ENCODE measurements around the gene CBX3. TPM values are rescaled to one million over a fixed set of nuclear protein-coding genes. Genes with fewer than 3 reads are reported as not detected.

The CBX3 gene
- total RNA-seq, 1 donor from 2014 or later = 146 TPM

- DNase-seq (ENCODE audit: low spot score) = peak; percentile 34
- peak overlapping the region; percentile 100 for H3K4me3 Mint-ChIP-seq (ENCODE audit: unreplicated experiment)
- no peaks in the 10 kb centered on the region for H3K9me3 Mint-ChIP-seq (ENCODE audit: unreplicated experiment)
- peaks cover 54% of the 10 kb centered on the region for H3K4me1 Mint-ChIP-seq (ENCODE audit: unreplicated experiment)
- H3K36me3 Mint-ChIP-seq (ENCODE audit: low read depth, unreplicated experiment) = peaks cover 58% of the 10 kb centered on the region
- H3K27me3 Mint-ChIP-seq (ENCODE audit: unreplicated experiment) = peaks cover 26% of the 10 kb centered on the region
- peak overlapping the region; percentile 100 for H3K27ac Mint-ChIP-seq (ENCODE audit: unreplicated experiment)
- TF ChIP-seq CTCF (IDR thresholded peaks at IDR 0.05; ENCODE audit: unreplicated experiment) = no peak
Measured at GRCh38 chr7:26199301-26200037, 2.1 kb upstream of the CBX3 start.

GRCh38 chr7:26200038-26200443 is 1.5 kb upstream of the CBX3 start:
- peak; percentile 65 for DNase-seq (ENCODE audit: low spot score)
- peaks cover 57% of the 10 kb centered on the region for H3K36me3 Mint-ChIP-seq (ENCODE audit: low read depth, unreplicated experiment)

GRCh38 chr7:26200444-26201246 is 900 bp upstream of the CBX3 start, which contains the start of gene HNRNPA2B1:
Gene HNRNPA2B1, minus strand, starts transcription at chr7:26200746. Its CDS starts 169 bp downstream, at chr7:26200577.
- Mint-ChIP-seq H3K4me1 (ENCODE audit: unreplicated experiment) (peaks cover 56% of the 10 kb centered on the region), H3K27me3 (ENCODE audit: unreplicated experiment) (peaks cover 27% of the 10 kb centered on the region), H3K4me3 (ENCODE audit: unreplicated experiment) (peak within 1 kb of the TSS; percentile 100), H3K36me3 (ENCODE audit: low read depth, unreplicated experiment) (peaks cover 51% of the 10 kb centered on the region), H3K9me3 (ENCODE audit: unreplicated experiment) (no peaks in the 10 kb centered on the region), H3K27ac (ENCODE audit: unreplicated experiment) (peak within 1 kb of the TSS; percentile 100)
- peak; percentile 95 for DNase-seq (ENCODE audit: low spot score)
- no peak for TF ChIP-seq CTCF (IDR thresholded peaks at IDR 0.05; ENCODE audit: unreplicated experiment)

More at GRCh38 chr7:26200038-26200443, 1.5 kb upstream of the CBX3 start:
- Mint-ChIP-seq H3K9me3 (ENCODE audit: unreplicated experiment) (no peaks in the 10 kb centered on the region), H3K27me3 (ENCODE audit: unreplicated experiment) (peaks cover 27% of the 10 kb centered on the region), H3K4me1 (ENCODE audit: unreplicated experiment) (peaks cover 56% of the 10 kb centered on the region), H3K27ac (ENCODE audit: unreplicated experiment) (peak overlapping the region; percentile 100), H3K4me3 (ENCODE audit: unreplicated experiment) (peak overlapping the region; percentile 100)
- no peak for TF ChIP-seq CTCF (IDR thresholded peaks at IDR 0.05; ENCODE audit: unreplicated experiment)

GRCh38 chr7:26202019-26202990 is 760 bp downstream of the CBX3 start:
- Mint-ChIP-seq H3K27ac (ENCODE audit: unreplicated experiment) (peak overlapping the region; percentile 89), H3K27me3 (ENCODE audit: unreplicated experiment) (peaks cover 26% of the 10 kb centered on the region), H3K4me1 (ENCODE audit: unreplicated experiment) (peaks cover 45% of the 10 kb centered on the region), H3K9me3 (ENCODE audit: unreplicated experiment) (no peaks in the 10 kb centered on the region), H3K36me3 (ENCODE audit: low read depth, unreplicated experiment) (peaks cover 46% of the 10 kb centered on the region), H3K4me3 (ENCODE audit: unreplicated experiment) (peak overlapping the region; percentile 93)
- DNase-seq (ENCODE audit: low spot score) = peak; percentile 64
- no peak for TF ChIP-seq CTCF (IDR thresholded peaks at IDR 0.05; ENCODE audit: unreplicated experiment)
